Lower leg skin (tissue), 3 donors: Measurements from ENCODE around the gene CDK5.

Source experiments
- CTCF ChIP-seq, 3 donors: fragments of 450-650 bp; IDR thresholded peaks; one replicate each; pipeline ENCODE4 v1.5.1; 2016; ENCODE audit warnings: antibody characterized with exemption in 3 of 3, mild to moderate bottlenecking in 3 of 3, moderate library complexity in 2 of 3
- POLR2A ChIP-seq, 2 donors: fragments of 450-650 bp; IDR thresholded peaks; one replicate each; pipeline ENCODE4 v1.6.1; 2016 to 2017; ENCODE audit warnings: antibody characterized with exemption in 2 of 2, mild to moderate bottlenecking in 1 of 2, moderate library complexity in 1 of 2

GRCh38 chr7:151095123-151095797 lies 37.6 kb upstream of the CDK5 start:
- TF ChIP-seq POLR2A (IDR thresholded peaks at IDR 0.05) (no peak), CTCF (IDR thresholded peaks at IDR 0.05) (no peak)
